ENCODE measurements around the gene ESR2.
"Not testable (repeated sequence)": the region's sequence is repeated elsewhere in the genome, so short reads cannot be mapped to it uniquely, and the experiment has no call there.

ESR2 gene

GRCh38 chr14:64293976-64294671, at the start of gene ESR2:
Gene ESR2, minus strand, starts transcription at chr14:64294371. Its CDS starts 11,386 bp downstream, at chr14:64282985.
- peak; percentile 18 to 51 for DNase-seq

- DNase-seq: no peak
Observed at GRCh38 chr14:64340560-64341196, 46.5 kb upstream of the ESR2 start.

- peak; percentile 95 to 99 for DNase-seq
Observed at GRCh38 chr14:64338616-64339316, 44.6 kb upstream of the ESR2 start.

- peak; percentile 65 to 80 for DNase-seq
Observed at GRCh38 chr14:64337888-64338615, 43.9 kb upstream of the ESR2 start.

GRCh38 chr14:64329149-64329548, 35.0 kb upstream of the ESR2 start:
- DNase-seq: no peak

- DNase-seq: no peak
Observed at GRCh38 chr14:64326502-64326901, 32.3 kb upstream of the ESR2 start.

- no peak for DNase-seq
Observed at GRCh38 chr14:64324895-64325294, 30.7 kb upstream of the ESR2 start.

- DNase-seq: no peak
Observed at GRCh38 chr14:64324461-64324860, 30.3 kb upstream of the ESR2 start.

GRCh38 chr14:64320362-64320761, 26.2 kb upstream of the ESR2 start:
- DNase-seq: not testable (repeated sequence)

- DNase-seq: not testable (repeated sequence)
Observed at GRCh38 chr14:64318695-64319094, 24.5 kb upstream of the ESR2 start.

GRCh38 chr14:64303471-64303917, 9.3 kb upstream of the ESR2 start:
- DNase-seq: peak in 1 of 2 experiments; percentile 56

- no peak for DNase-seq
Observed at GRCh38 chr14:64298773-64299172, 4.6 kb upstream of the ESR2 start.

GRCh38 chr14:64296561-64296960, 2.4 kb upstream of the ESR2 start:
- DNase-seq: no peak

- DNase-seq: peak; percentile 55 to 57
Observed at GRCh38 chr14:64294672-64295413, 672 bp upstream of the ESR2 start.

GRCh38 chr14:64292197-64292596, 2.0 kb downstream of the ESR2 start:
- no peak for DNase-seq

GRCh38 chr14:64289571-64289970, 4.6 kb downstream of the ESR2 start:
- no peak for DNase-seq

- no peak for DNase-seq
Observed at GRCh38 chr14:64281805-64282204, 12.4 kb downstream of the ESR2 start.

- DNase-seq: no peak
Observed at GRCh38 chr14:64279704-64280668, 14.2 kb downstream of the ESR2 start.

GRCh38 chr14:64278458-64278857, 15.7 kb downstream of the ESR2 start:
- no peak for DNase-seq

- DNase-seq: no peak
Observed at GRCh38 chr14:64272019-64272418, 22.2 kb downstream of the ESR2 start.

GRCh38 chr14:64266239-64266638, 27.9 kb downstream of the ESR2 start:
- DNase-seq: no peak
